Measurements from ENCODE around the gene MRNIP.
A peak's percentile ranks its signal among the peaks of the same experiment; 100 is the strongest.

Gene MRNIP

DNA sequence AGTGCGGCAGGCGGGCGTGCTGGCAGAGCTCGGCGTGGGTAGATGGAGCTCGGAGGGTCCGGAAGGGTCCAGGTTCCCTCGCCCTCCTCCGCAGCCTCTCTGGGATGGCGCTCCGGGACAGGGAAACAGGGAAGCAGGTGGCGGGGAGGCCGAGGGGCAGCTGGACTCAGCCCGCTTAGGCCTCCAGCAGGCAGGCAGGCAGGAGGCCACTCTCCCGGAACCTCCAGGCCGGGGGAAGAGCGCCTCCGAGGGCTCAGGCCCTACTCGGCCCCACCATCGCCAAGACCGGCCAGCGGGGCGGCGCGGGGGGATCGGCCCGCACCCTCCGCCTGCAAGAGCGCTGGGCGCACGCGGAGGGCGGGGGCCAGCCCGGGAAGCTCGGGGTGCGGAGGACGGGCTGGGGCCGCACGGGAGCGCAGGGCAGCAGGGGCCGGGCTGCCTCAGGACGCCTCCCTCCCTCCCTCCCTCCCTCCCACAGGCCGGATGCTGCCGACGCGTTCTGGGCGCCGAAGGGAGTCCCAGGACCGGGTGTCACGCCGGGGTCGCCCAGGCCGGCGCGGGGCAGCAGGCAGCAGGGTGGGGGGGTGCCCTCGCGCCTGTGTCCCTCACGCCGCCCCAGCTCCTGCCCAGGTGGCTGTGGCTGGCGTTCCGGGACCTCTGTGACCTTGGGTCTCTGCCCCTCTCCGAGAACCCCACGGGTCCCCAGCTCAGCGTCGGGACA is 52.9 kb downstream of the MRNIP start:
- peak overlapping the region; percentile 54 for H3K27ac ChIP-seq
- H3K9ac ChIP-seq: peak overlapping the region; percentile 8
- H3K79me2 ChIP-seq: peaks cover 27% of the 10 kb centered on the region
- peak overlapping the region; percentile 97 for H3K4me2 ChIP-seq (ENCODE audit: low read length)
- no peaks in the 10 kb centered on the region for H3K36me3 ChIP-seq (ENCODE audit: control insufficient read depth, insufficient read depth, low read length)
- no peaks in the 10 kb centered on the region for H3K27me3 ChIP-seq (ENCODE audit: control insufficient read depth, insufficient read depth, low read length)
- peak overlapping the region; percentile 80 for H2AFZ ChIP-seq
- peaks cover 11% of the 10 kb centered on the region for H3K4me1 ChIP-seq
- H3K9me3 ChIP-seq (ENCODE audit: control insufficient read depth, low read length): no peaks in the 10 kb centered on the region
- TF ChIP-seq, protein P1, sequence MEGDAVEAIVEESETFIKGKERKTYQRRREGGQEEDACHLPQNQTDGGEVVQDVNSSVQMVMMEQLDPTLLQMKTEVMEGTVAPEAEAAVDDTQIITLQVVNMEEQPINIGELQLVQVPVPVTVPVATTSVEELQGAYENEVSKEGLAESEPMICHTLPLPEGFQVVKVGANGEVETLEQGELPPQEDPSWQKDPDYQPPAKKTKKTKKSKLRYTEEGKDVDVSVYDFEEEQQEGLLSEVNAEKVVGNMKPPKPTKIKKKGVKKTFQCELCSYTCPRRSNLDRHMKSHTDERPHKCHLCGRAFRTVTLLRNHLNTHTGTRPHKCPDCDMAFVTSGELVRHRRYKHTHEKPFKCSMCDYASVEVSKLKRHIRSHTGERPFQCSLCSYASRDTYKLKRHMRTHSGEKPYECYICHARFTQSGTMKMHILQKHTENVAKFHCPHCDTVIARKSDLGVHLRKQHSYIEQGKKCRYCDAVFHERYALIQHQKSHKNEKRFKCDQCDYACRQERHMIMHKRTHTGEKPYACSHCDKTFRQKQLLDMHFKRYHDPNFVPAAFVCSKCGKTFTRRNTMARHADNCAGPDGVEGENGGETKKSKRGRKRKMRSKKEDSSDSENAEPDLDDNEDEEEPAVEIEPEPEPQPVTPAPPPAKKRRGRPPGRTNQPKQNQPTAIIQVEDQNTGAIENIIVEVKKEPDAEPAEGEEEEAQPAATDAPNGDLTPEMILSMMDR (IDR thresholded peaks at IDR 0.05): no peak
- H3K4me3 ChIP-seq (ENCODE audit: low read depth, low read length): peak overlapping the region; percentile 70

DNA sequence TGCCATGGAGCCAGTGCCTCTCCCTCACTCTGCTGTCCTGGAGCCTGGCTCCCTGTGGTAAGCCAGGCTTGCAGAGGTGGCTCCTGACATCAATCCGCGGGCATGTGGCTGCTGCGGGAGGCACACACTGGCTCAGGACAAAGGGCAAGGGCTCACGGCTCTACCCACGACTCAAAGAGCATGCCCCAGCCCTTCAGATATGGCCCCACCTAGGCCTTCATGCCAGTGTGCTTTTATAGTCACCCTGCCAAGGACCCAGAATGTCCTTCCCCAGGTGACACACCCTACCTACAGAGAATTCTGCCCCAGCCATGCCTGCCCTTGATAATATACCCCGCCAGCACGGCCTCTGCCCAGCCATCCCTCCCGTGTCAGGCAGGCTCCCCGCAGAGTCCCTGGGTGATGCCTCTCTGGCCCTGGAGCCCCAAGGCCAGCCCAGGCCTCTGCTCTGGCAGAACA is 53.5 kb downstream of the MRNIP start:
- peaks cover 11% of the 10 kb centered on the region for H3K4me1 ChIP-seq
- peak overlapping the region; percentile 33 for H3K27ac ChIP-seq
- H3K4me2 ChIP-seq (ENCODE audit: low read length): peak overlapping the region; percentile 97
- no peaks in the 10 kb centered on the region for H3K27me3 ChIP-seq (ENCODE audit: control insufficient read depth, insufficient read depth, low read length)
- H3K36me3 ChIP-seq (ENCODE audit: control insufficient read depth, insufficient read depth, low read length): no peaks in the 10 kb centered on the region
- H3K79me2 ChIP-seq: peaks cover 27% of the 10 kb centered on the region
- H3K9ac ChIP-seq: peak overlapping the region; percentile 8
- no peaks in the 10 kb centered on the region for H3K9me3 ChIP-seq (ENCODE audit: control insufficient read depth, low read length)
- TF ChIP-seq, protein P1 (IDR thresholded peaks at IDR 0.05): no peak
- peak overlapping the region; percentile 70 for H3K4me3 ChIP-seq (ENCODE audit: low read depth, low read length)
- H2AFZ ChIP-seq: peak overlapping the region; percentile 80

DNA sequence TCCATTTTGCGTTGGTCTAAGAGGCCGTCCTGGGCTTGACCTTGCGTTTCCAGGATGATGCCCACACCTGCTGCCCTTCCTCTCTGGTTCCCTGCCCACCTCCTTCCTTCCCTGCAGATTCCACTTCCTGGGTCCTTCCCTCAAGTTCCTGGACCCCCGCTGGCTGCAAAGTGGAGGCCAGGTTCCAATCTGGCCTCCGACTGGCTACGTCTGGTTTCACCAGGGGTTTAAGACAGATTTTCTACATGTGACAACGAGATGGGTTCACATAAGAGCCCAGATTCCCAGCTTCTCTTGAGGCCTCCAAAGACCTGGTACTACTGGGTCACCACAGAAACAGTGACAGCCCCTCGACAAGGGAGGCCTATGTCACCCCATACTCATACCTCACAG is 54.1 kb downstream of the MRNIP start:
- Histone ChIP-seq H2AFZ (no peak overlapping the region), H3K4me1 (peaks cover 11% of the 10 kb centered on the region), H3K9ac (peak overlapping the region; percentile 8), H3K79me2 (peaks cover 27% of the 10 kb centered on the region), H3K9me3 (ENCODE audit: control insufficient read depth, low read length) (no peaks in the 10 kb centered on the region), H3K4me2 (ENCODE audit: low read length) (peak overlapping the region; percentile 97), H3K27ac (no peak overlapping the region), H3K4me3 (ENCODE audit: low read depth, low read length) (no peak overlapping the region), H3K27me3 (ENCODE audit: control insufficient read depth, insufficient read depth, low read length) (no peaks in the 10 kb centered on the region), H3K36me3 (ENCODE audit: control insufficient read depth, insufficient read depth, low read length) (no peaks in the 10 kb centered on the region)
- TF ChIP-seq, protein P1 (IDR thresholded peaks at IDR 0.05): no peak

DNA sequence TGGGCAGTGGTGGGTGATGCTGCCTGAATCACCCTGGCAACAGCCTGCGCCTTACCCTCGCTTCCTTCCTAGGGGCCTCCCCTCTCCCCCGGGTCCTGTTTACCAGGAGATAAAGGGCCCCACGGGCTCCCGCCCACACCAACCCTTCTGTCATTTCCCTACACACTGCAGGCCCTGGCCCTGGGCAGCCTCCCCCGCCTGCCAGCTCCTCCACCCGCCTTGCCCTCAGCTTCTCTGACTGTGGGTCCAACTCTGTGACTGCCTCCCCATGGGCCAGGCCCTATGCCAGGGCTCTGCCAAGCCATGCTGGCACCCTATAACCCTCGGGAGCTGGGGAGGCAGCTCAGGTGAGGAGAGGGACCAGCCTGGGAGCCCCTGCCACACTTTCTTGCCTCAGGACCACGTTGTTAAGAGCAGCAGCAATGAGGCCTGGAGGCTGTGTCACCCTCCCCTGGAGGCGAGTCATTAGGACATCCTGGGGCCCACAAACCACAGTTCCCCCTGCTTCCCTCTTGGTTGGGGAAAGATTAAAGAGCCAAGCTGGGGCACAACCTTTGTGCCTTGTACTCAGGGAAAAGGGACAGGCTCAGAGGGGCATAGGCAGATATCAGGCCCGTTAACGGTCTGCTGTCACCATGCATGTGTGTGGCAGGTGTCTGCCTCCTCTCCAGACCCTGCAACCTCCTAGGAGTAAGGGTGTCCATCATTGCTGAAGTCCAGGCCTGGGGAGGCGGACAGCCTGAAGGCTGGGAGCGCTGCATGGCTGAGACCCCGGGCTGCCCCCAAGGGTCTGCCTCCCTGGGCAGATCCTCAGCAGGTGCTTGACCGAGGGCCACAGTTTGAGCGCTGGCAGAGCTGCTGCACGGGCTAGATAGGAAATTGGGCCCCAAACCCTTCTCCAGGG is 54.7 kb downstream of the MRNIP start:
- Histone ChIP-seq H3K9ac (no peak overlapping the region), H3K27ac (no peak overlapping the region), H2AFZ (no peak overlapping the region), H3K9me3 (ENCODE audit: control insufficient read depth, low read length) (no peaks in the 10 kb centered on the region), H3K36me3 (ENCODE audit: control insufficient read depth, insufficient read depth, low read length) (no peaks in the 10 kb centered on the region), H3K27me3 (ENCODE audit: control insufficient read depth, insufficient read depth, low read length) (no peaks in the 10 kb centered on the region), H3K4me2 (ENCODE audit: low read length) (no peak overlapping the region), H3K4me1 (peaks cover 11% of the 10 kb centered on the region), H3K4me3 (ENCODE audit: low read depth, low read length) (no peak overlapping the region), H3K79me2 (peaks cover 27% of the 10 kb centered on the region)
- TF ChIP-seq, protein P1 (IDR thresholded peaks at IDR 0.05): no peak

All from parathyroid adenoma (tissue), 2 donors.